H1 (cell line): ENCODE measurements around the gene GRB14. TPM values are rescaled to one million over a fixed set of nuclear protein-coding genes. Genes with fewer than 3 reads are reported as not detected.

Experiments
- FOSL1 ChIP-seq: IDR thresholded peaks from 2 replicates; pipeline ENCODE4 v1.6.1; 2011; ENCODE audit warnings: mild to moderate bottlenecking, low read depth, low read length, moderate library complexity; ENCODE audit not compliant: insufficient read depth
- KDM1A ChIP-seq: fragments of 200-600, 300-600 bp; sonication (generic); IDR thresholded peaks from 2 replicates; pipeline ENCODE4 v1.7.1; 2016; ENCODE audit warnings: mild to moderate bottlenecking, low read length, borderline replicate concordance
- POLR2A ChIP-seq, 2 experiments: IDR thresholded peaks; 1 replicate in 1 of 2; 2 replicates in 1 of 2; pipeline ENCODE4 v1.6.1; 2011; ENCODE audit warnings: low read depth in 2 of 2, low read length in 2 of 2, mild to moderate bottlenecking in 2 of 2; ENCODE audit errors: control extremely low read depth in 1 of 2
- polyA plus RNA-seq, 7 experiments: library from polyadenylated mRNA; depleted of rRNA in 3 of 7; stranded (reverse) in 5 of 7; unstranded in 2 of 7; fragments of >200 nt in 5 of 7; fragments of 200-250 nt in 2 of 7; gene quantifications; 1 replicate in 5 of 7; 2 replicates in 1 of 7; 4 replicates in 1 of 7; pipeline versions ENCODE4 v1.2.1 to v1.2.3, GENCODE V29; 2011 to 2013; ENCODE audit warnings: missing spikeins in 2 of 7, mixed read lengths in 2 of 7
- total RNA-seq: library from RNA; stranded (reverse); fragmentation: NEBNext Ultra II Directional; extraction: Animal tissue kit (Norgen Biotek cat#: 25700); gene quantifications from 2 replicates; pipeline ENCODE4 v1.2.1, GENCODE V29; 2021

GRB14 gene
- total and polyA plus RNA-seq, 2 of the 8 experiments (the other 6 are each of a cell fraction or from before 2014, with no cell fraction given): 2.5 to 11.6 TPM

- TF ChIP-seq FOSL1: no peak
- TF ChIP-seq KDM1A: no peak
- TF ChIP-seq POLR2A (IDR thresholded peaks at IDR 0.05; ENCODE audit: control extremely low read depth in 1 of 2, low read depth in 2 of 2, low read length in 2 of 2): no peak
- TF ChIP-seq, all 59 proteins: peak for 0
Measured at GRCh38 chr2:164620457-164620856, 825 bp downstream of the GRB14 start (continued).
